ENCODE results near the gene ZBTB2. TPM values are rescaled to one million over a fixed set of nuclear protein-coding genes. Genes with fewer than 3 reads are reported as not detected.
"Not testable (repeated sequence)": the region's sequence is repeated elsewhere in the genome, so short reads cannot be mapped to it uniquely, and the experiment has no call there.

Gene ZBTB2
- total RNA-seq, 2 experiments from 2014 or later = 16.4 to 17.0 TPM

GRCh38 chr6:151317103-151317994, 74.0 kb downstream of the ZBTB2 start:
- Histone ChIP-seq H3K27ac (ENCODE audit: low read depth, low read length, poor library complexity, severe bottlenecking) (no peak overlapping the region), H3K36me3 (ENCODE audit: insufficient read depth, low read length) (no peaks in the 10 kb centered on the region), H3K4me2 (ENCODE audit: low read length) (no peak overlapping the region), H4K20me1 (ENCODE audit: insufficient read depth, low read length) (no peaks in the 10 kb centered on the region), H3K79me2 (ENCODE audit: insufficient read depth, low read depth, low read length) (no peaks in the 10 kb centered on the region), H3K9me2 (ENCODE audit: insufficient read depth, low read length) (no peaks in the 10 kb centered on the region), H3K9me3 (ENCODE audit: low read length) (no peaks in the 10 kb centered on the region), H3K4me3 (ENCODE audit: low read depth, low read length, poor library complexity, severe bottlenecking) (no peak overlapping the region), H3K4me1 (ENCODE audit: insufficient read depth, low read length, poor library complexity, severe bottlenecking) (no peaks in the 10 kb centered on the region), H2AFZ (ENCODE audit: low read length) (no peak overlapping the region)
- ChIA-PET CTCF (ENCODE audit: unreplicated experiment) (interaction anchor here (0.6 kb wide), 1 partner anchor 471 kb away, joined by 3 read pairs; no protein-coding TSS in a partner anchor), POLR2A (interaction anchor here (0.6 to 0.8 kb wide), 2 partner anchors 121 to 174 kb away, joined by 3 read pairs; no protein-coding TSS in a partner anchor)
- no peak for TF ChIP-seq EZH2phosphoT487 (IDR thresholded peaks at IDR 0.05; ENCODE audit: borderline replicate concordance, low read depth, low read length)
- TF ChIP-seq CTCF (conservative IDR thresholded peaks at IDR 0.05; ENCODE audit: low read length) = no peak
- no peak for DNase-seq (ENCODE audit: low spot score)
- BruUV-seq (replicated peaks) = no TSS peak
- intact Hi-C loops (cut with micrococcal nuclease; ENCODE audit: unreplicated experiment) = no loop called here

- H3K36me3 ChIP-seq (ENCODE audit: insufficient read depth, low read length); H3K79me2 ChIP-seq (ENCODE audit: insufficient read depth, low read depth, low read length); H3K4me2 ChIP-seq (ENCODE audit: low read length); H3K27ac ChIP-seq (ENCODE audit: low read depth, low read length, poor library complexity, severe bottlenecking); H2AFZ ChIP-seq (ENCODE audit: low read length); POLR2A ChIA-PET; H3K9me2 ChIP-seq (ENCODE audit: insufficient read depth, low read length); H3K4me1 ChIP-seq (ENCODE audit: insufficient read depth, low read length, poor library complexity, severe bottlenecking); H3K9me3 ChIP-seq (ENCODE audit: low read length); H4K20me1 ChIP-seq (ENCODE audit: insufficient read depth, low read length); intact Hi-C loops (cut with micrococcal nuclease; ENCODE audit: unreplicated experiment); DNase-seq (ENCODE audit: low spot score); BruUV-seq (replicated peaks); CTCF ChIA-PET (ENCODE audit: unreplicated experiment); H3K4me3 ChIP-seq (ENCODE audit: low read depth, low read length, poor library complexity, severe bottlenecking): not testable (repeated sequence)
Observed at GRCh38 chr6:151315661-151316060, 75.7 kb downstream of the ZBTB2 start.

Small RNAs within 50 kb of the gene (small RNA-seq; reads per million reads assigned to genes)
- gene RF00019 = not detected

Other genes starting within 250 kb of the ZBTB2 start
- gene AKAP12, start 151.6 kb downstream of the ZBTB2 start, total RNA-seq (2014; rRNA removed; shearing (Covaris generic)) = not detected in 2 replicates
- gene AKAP12, start 151.6 kb downstream of the ZBTB2 start, total RNA-seq (2022) = 0.07 and 0.23 TPM in 2 replicates
- 10.2 and 21.2 TPM in 2 replicates for gene RMND1, start 60.6 kb upstream of the ZBTB2 start, total RNA-seq (2014; rRNA removed; shearing (Covaris generic))
- gene RMND1, start 60.6 kb upstream of the ZBTB2 start, total RNA-seq (2022) = 22.0 and 22.3 TPM in 2 replicates
- gene CCDC170, start 102.5 kb upstream of the ZBTB2 start, total RNA-seq (2014; rRNA removed; shearing (Covaris generic)) = not detected in 2 replicates
- not detected in 2 replicates for gene CCDC170, start 102.5 kb upstream of the ZBTB2 start, total RNA-seq (2022)